HepG2 (cell line): ENCODE measurements around the gene ATP9B. TPM values are rescaled to one million over a fixed set of nuclear protein-coding genes. Genes with fewer than 3 reads are reported as not detected.

ENCODE experiments used
- ATAC-seq: fragments of 200-7000 bp; cut with Tn5 transposase; 3 replicates; pipeline ENCODE4 v1.9.1; 2020; ENCODE audit warnings: mild to moderate bottlenecking, moderate library complexity
- BruUV-seq: library from RNA; stranded (reverse); fragments of 400-500 nt; replicated peaks from 2 replicates; lab custom pipeline; 2021; lab: Mats Ljungman, UMichigan
- CTCF ChIA-PET: fragments of 300-600 bp; formaldehyde crosslinking; extraction: SDS; loops from one replicate; lab custom pipeline; 2021; ENCODE audit warnings: low total read pairs, inconsistent platforms, low intra/inter-chr PET ratio; lab: Yijun Ruan, JAX
- POLR2A ChIA-PET: fragments of 350-600 bp; sonication (Branson Sonifier 250); formaldehyde crosslinking; loops from one replicate; lab custom pipeline; 2020; ENCODE audit warnings: antibody characterized with exemption, inconsistent platforms; lab: Yijun Ruan, JAX
- DNase-seq: peaks from one replicate; pipeline ENCODE4 v3.0.0-alpha.2; 2015; ENCODE audit warnings: low spot score
- FAIRE-seq: peaks from 3 replicates; lab custom pipeline; 2011; peaks lifted over from hg19 to GRCh38; lab: Jason Lieb, UNC
- H2AFZ ChIP-seq: one replicate; pipeline ENCODE4 v1.6.1; 2011; ENCODE audit warnings: low read length, inconsistent platforms
- H3K27ac ChIP-seq: fragments of 300-600 bp; 3 replicates; pipeline ENCODE4 v1.8.0; 2011; ENCODE audit warnings: mixed run types, mild to moderate bottlenecking, mixed read lengths, low read length, inconsistent platforms; ENCODE audit not compliant: insufficient read depth; ENCODE audit errors: extremely low read length
- H3K27me3 ChIP-seq, 2 experiments: fragments of 200-600 bp in 1 of 2; 2 replicates in 1 of 2; 3 replicates in 1 of 2; pipeline versions ENCODE4 v1.6.0 to v1.8.0; 2011; ENCODE audit warnings: low read length in 2 of 2, mild to moderate bottlenecking in 2 of 2, moderate library complexity in 2 of 2, inconsistent platforms in 1 of 2; ENCODE audit not compliant: insufficient read depth in 2 of 2, control insufficient read depth in 1 of 2
- H3K36me3 ChIP-seq, 2 experiments: fragments of 200-600 bp in 1 of 2; replicated peaks in 1 of 2; 2 replicates in 1 of 2; 3 replicates in 1 of 2; pipeline versions ENCODE4 v1.5.1 to v1.8.0; 2011; ENCODE audit warnings: low read length in 2 of 2, inconsistent platforms in 1 of 2; ENCODE audit not compliant: insufficient read depth in 2 of 2, control insufficient read depth in 1 of 2
- H3K4me1 ChIP-seq: 2 replicates; pipeline ENCODE4 v1.5.1; 2012; ENCODE audit warnings: low read length, inconsistent platforms; ENCODE audit not compliant: insufficient read depth
- H3K4me2 ChIP-seq: 2 replicates; pipeline ENCODE4 v1.6.0; 2011; ENCODE audit warnings: low read depth, low read length, inconsistent platforms
- H3K4me3 ChIP-seq, 3 experiments: fragments of 200-600 bp in 1 of 3; sonication (generic), shearing (Covaris generic) in 1 of 3; replicated peaks in 1 of 3; 2 replicates each; pipeline ENCODE4 v1.5.1; 2011 to 2016; ENCODE audit warnings: low read length in 3 of 3, inconsistent platforms in 2 of 3, low read depth in 2 of 3, mild to moderate bottlenecking in 2 of 3, control low read depth in 1 of 3, mixed read lengths in 1 of 3; ENCODE audit not compliant: insufficient read depth in 1 of 3
- H3K79me2 ChIP-seq: one replicate; pipeline ENCODE4 v1.6.1; 2011; ENCODE audit warnings: low read length, inconsistent platforms; ENCODE audit not compliant: insufficient read depth
- H3K9ac ChIP-seq: 2 replicates; pipeline ENCODE4 v1.6.0; 2011; ENCODE audit warnings: mild to moderate bottlenecking, low read depth, low read length, inconsistent platforms; ENCODE audit not compliant: insufficient read depth
- H3K9me3 ChIP-seq: 2 replicates; pipeline ENCODE4 v1.5.1; 2012; ENCODE audit warnings: mild to moderate bottlenecking, low read length
- H4K20me1 ChIP-seq: 2 replicates; pipeline ENCODE4 v1.6.0; 2011; ENCODE audit warnings: inconsistent platforms, mild to moderate bottlenecking, low read length, moderate library complexity; ENCODE audit not compliant: insufficient read depth
- EZH2 ChIP-seq: conservative IDR thresholded peaks from 2 replicates; pipeline ENCODE4 v1.6.1; 2012; ENCODE audit warnings: mild to moderate bottlenecking, low read depth, low read length, moderate library complexity
- GFI1 ChIP-seq: sonication (generic); formaldehyde crosslinking; IDR thresholded peaks from 2 replicates; pipeline ENCODE4 v1.5.0; 2020; ENCODE audit warnings: missing genetic modification reagents, mild to moderate bottlenecking, borderline replicate concordance
- KDM5A ChIP-seq: fragments of 200-600 bp; sonication (generic); IDR thresholded peaks from 2 replicates; pipeline ENCODE4 v1.7.0; 2018; ENCODE audit warnings: antibody characterized with exemption, mild to moderate bottlenecking, low read length, borderline replicate concordance
- NCOR1 ChIP-seq: fragments of 200-600 bp; sonication (generic); IDR thresholded peaks from 2 replicates; pipeline ENCODE4 v1.7.0; 2017; ENCODE audit warnings: antibody characterized with exemption, low read length, borderline replicate concordance
- SOX6 ChIP-seq, 2 experiments: fragments of 450-650 bp in 1 of 2; sonication (generic) in 1 of 2; formaldehyde crosslinking in 1 of 2; IDR thresholded peaks; 2 replicates each; pipeline versions ENCODE4 v1.4.0 to v1.6.1; 2017 to 2020; ENCODE audit warnings: antibody characterized with exemption in 1 of 2, mild to moderate bottlenecking in 1 of 2, missing genetic modification reagents in 1 of 2
- TOE1 ChIP-seq: sonication (generic); formaldehyde crosslinking; IDR thresholded peaks from 2 replicates; pipeline ENCODE4 v1.4.0; 2020; ENCODE audit warnings: mild to moderate bottlenecking, missing genetic modification reagents
- ZFYVE20 ChIP-seq: sonication (generic); formaldehyde crosslinking; IDR thresholded peaks from 2 replicates; pipeline ENCODE4 v1.8.0; 2023; ENCODE audit warnings: low read depth, mild to moderate bottlenecking, moderate library complexity, missing genetic modification reagents, borderline replicate concordance
- ZNF44 ChIP-seq: sonication (generic); formaldehyde crosslinking; IDR thresholded peaks from 2 replicates; pipeline ENCODE4 v1.5.1; 2020; ENCODE audit warnings: mild to moderate bottlenecking, missing genetic modification reagents
- ZNF547 ChIP-seq: sonication (generic); formaldehyde crosslinking; IDR thresholded peaks from 2 replicates; pipeline ENCODE4 v1.5.1; 2020; ENCODE audit warnings: mild to moderate bottlenecking, missing genetic modification reagents
- ZNF672 ChIP-seq: sonication (generic); formaldehyde crosslinking; IDR thresholded peaks from 2 replicates; pipeline ENCODE4 v1.8.1; 2022; ENCODE audit warnings: missing genetic modification reagents
- WGBS: methylation state at CpG from one replicate; pipeline ENCODE4 v1.1.6; 2017; ENCODE audit warnings: low lambda C conversion rate; 5-methylcytosine and 5-hydroxymethylcytosine counted together
- in situ Hi-C: cut with HindIII; loops from 2 replicates; pipeline ENCODE4 v1.10.0; 2017; ENCODE audit warnings: low pct_unique_long_range_greater_than_20kb; ENCODE audit not compliant: extremely low pct_ligation_motif_present
- intact Hi-C: fragments of 100-400 bp; cut with micrococcal nuclease; formaldehyde crosslinking; loops from one replicate; pipeline ENCODE4 v1.10.0; 2022; ENCODE audit not compliant: unreplicated experiment
- polyA plus RNA-seq, 8 experiments: library from polyadenylated mRNA; depleted of rRNA in 3 of 8; stranded (reverse) in 7 of 8; unstranded in 1 of 8; fragments of >200 nt; fragmentation: Illumina TruSeq in 4 of 8; extraction: Trizol in 4 of 8; gene quantifications; 2 replicates each; pipeline versions ENCODE4 v1.2.1 to v1.2.3, GENCODE V29; 2011 to 2016; ENCODE audit warnings: low read depth in 4 of 8, missing spikeins in 1 of 8, mixed read lengths in 1 of 8; ENCODE audit not compliant: insufficient read depth in 1 of 8
- total RNA-seq, 5 experiments: library from RNA; depleted of rRNA; stranded (reverse); fragments of >200 nt; fragmentation: Illumina TruSeq; extraction: Trizol; gene quantifications; 2 replicates each; pipeline ENCODE4 v1.2.3, GENCODE V29; 2016; ENCODE audit warnings: low read depth in 1 of 5
- TF ChIP-seq, protein P1 (sequence below): IDR thresholded peaks from 2 replicates; pipeline ENCODE4 v1.6.1; 2018; ENCODE audit warnings: missing genetic modification reagents
- TF ChIP-seq, protein P2 (sequence below): sonication (generic); formaldehyde crosslinking; IDR thresholded peaks from 2 replicates; pipeline ENCODE4 v1.4.0; 2020; ENCODE audit warnings: missing genetic modification reagents
- TF ChIP-seq, protein P3 (sequence below): sonication (generic); formaldehyde crosslinking; IDR thresholded peaks from 2 replicates; pipeline ENCODE4 v1.4.0; 2020; ENCODE audit warnings: missing genetic modification reagents

The ATP9B gene
- total and polyA plus RNA-seq, 2 of the 13 experiments (the other 11 are each of a cell fraction or from before 2014, with no cell fraction given) = 10.8 to 11.3 TPM

DNA sequence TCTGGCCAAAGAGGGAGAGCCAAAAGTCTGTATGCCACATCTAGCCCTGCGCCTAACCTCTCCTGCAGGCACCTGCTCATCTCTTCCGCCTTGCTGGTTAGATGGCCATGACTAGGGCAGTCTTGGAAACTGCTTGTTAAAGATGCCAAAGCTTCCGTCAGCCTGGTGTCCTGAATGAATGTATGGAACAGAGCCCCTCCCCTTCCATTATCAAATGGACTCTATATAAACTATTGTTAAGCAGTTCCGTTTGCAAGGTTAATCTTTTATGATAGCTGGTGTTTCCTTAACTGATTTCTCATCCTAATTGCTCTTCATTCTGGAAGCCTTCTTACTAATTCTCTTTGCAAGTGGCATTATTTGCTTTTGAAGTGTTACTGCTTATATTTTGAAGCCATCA, 87.1 kb downstream of the ATP9B start:
- Histone ChIP-seq H3K79me2 (no peaks in the 10 kb centered on the region), H3K4me3 (no peak overlapping the region), H2AFZ (no peak overlapping the region), H3K4me2 (no peak overlapping the region), H3K36me3 (peaks cover 0 to 4% of the 10 kb centered on the region in 2 experiments; a peak in 1 of 5 replicates), H3K4me1 (peaks cover 12% of the 10 kb centered on the region), H3K9me3 (no peaks in the 10 kb centered on the region), H3K27ac (no peak overlapping the region), H3K27me3 (no peaks in the 10 kb centered on the region), H4K20me1 (no peaks in the 10 kb centered on the region), H3K9ac (no peak overlapping the region)
- POLR2A ChIA-PET = no interaction called here
- TF ChIP-seq ZNF672 (CRISPR knock-in tag) = no peak
- TF ChIP-seq ZFYVE20 = no peak
- TF ChIP-seq ZNF547 = no peak
- TF ChIP-seq EZH2 = no peak
- no peak for TF ChIP-seq SOX6 (IDR thresholded peaks at IDR 0.05)
- no peak for TF ChIP-seq SOX6 (CRISPR knock-in tag; IDR thresholded peaks at IDR 0.05)
- TF ChIP-seq NCOR1 = no peak
- TF ChIP-seq ZNF44 (CRISPR knock-in tag) = no peak
- TF ChIP-seq, protein P1, sequence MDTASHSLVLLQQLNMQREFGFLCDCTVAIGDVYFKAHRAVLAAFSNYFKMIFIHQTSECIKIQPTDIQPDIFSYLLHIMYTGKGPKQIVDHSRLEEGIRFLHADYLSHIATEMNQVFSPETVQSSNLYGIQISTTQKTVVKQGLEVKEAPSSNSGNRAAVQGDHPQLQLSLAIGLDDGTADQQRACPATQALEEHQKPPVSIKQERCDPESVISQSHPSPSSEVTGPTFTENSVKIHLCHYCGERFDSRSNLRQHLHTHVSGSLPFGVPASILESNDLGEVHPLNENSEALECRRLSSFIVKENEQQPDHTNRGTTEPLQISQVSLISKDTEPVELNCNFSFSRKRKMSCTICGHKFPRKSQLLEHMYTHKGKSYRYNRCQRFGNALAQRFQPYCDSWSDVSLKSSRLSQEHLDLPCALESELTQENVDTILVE = no peak
- no peak; the same call in 2 of the 3 replicates for ATAC-seq
- no peak for DNase-seq
- FAIRE-seq = no peak
- in situ Hi-C loops (no loop called here), intact Hi-C loops (no loop called here)
- CTCF ChIA-PET = no interaction called here
- WGBS = 95% methylated on average over 4 of the region's 4 CpGs
- no TSS peak for BruUV-seq

DNA sequence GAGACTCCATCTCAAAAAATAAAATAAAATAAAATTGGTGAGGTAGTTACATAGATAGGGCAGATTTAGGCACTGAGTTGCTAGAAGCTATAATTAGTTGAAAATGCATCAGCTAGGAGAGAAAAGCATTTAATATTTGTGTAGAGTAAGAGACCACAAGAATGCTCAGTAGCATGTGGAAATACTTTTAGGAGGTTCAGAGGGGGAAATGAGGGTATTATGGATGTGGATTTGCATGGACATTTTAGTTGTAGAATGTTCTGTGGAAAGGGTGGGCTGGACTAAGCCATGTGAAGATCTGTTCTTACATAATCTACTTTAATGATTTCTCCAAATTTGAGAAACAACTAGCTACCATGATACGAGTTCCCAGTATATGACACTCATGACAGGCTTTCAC, 95.5 kb downstream of the ATP9B start:
- BruUV-seq = no TSS peak
- Histone ChIP-seq H3K36me3 (peaks cover 6 to 8% of the 10 kb centered on the region in 2 experiments; a peak in 1 of 5 replicates), H3K9me3 (no peaks in the 10 kb centered on the region), H3K4me2 (no peak overlapping the region), H3K9ac (no peak overlapping the region), H2AFZ (no peak overlapping the region), H3K79me2 (no peaks in the 10 kb centered on the region), H3K27ac (no peak overlapping the region), H3K27me3 (no peaks in the 10 kb centered on the region), H3K4me3 (no peak overlapping the region), H4K20me1 (no peaks in the 10 kb centered on the region), H3K4me1 (0 out of 2 replicates have a peak, but pooled peaks cover 1% of the 10 kb centered on the region)
- 100% methylated on average over 1 of the region's 1 CpG for WGBS
- intact Hi-C loops = no loop called here
- ATAC-seq (no peak), FAIRE-seq (no peak), DNase-seq (no peak)
- in situ Hi-C loops = no loop called here
- POLR2A ChIA-PET = no interaction called here
- CTCF ChIA-PET = no interaction called here
- TF ChIP-seq, protein P2, sequence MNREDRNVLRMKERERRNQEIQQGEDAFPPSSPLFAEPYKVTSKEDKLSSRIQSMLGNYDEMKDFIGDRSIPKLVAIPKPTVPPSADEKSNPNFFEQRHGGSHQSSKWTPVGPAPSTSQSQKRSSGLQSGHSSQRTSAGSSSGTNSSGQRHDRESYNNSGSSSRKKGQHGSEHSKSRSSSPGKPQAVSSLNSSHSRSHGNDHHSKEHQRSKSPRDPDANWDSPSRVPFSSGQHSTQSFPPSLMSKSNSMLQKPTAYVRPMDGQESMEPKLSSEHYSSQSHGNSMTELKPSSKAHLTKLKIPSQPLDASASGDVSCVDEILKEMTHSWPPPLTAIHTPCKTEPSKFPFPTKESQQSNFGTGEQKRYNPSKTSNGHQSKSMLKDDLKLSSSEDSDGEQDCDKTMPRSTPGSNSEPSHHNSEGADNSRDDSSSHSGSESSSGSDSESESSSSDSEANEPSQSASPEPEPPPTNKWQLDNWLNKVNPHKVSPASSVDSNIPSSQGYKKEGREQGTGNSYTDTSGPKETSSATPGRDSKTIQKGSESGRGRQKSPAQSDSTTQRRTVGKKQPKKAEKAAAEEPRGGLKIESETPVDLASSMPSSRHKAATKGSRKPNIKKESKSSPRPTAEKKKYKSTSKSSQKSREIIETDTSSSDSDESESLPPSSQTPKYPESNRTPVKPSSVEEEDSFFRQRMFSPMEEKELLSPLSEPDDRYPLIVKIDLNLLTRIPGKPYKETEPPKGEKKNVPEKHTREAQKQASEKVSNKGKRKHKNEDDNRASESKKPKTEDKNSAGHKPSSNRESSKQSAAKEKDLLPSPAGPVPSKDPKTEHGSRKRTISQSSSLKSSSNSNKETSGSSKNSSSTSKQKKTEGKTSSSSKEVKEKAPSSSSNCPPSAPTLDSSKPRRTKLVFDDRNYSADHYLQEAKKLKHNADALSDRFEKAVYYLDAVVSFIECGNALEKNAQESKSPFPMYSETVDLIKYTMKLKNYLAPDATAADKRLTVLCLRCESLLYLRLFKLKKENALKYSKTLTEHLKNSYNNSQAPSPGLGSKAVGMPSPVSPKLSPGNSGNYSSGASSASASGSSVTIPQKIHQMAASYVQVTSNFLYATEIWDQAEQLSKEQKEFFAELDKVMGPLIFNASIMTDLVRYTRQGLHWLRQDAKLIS (CRISPR knock-in tag) = no peak
- TF ChIP-seq, protein P3, sequence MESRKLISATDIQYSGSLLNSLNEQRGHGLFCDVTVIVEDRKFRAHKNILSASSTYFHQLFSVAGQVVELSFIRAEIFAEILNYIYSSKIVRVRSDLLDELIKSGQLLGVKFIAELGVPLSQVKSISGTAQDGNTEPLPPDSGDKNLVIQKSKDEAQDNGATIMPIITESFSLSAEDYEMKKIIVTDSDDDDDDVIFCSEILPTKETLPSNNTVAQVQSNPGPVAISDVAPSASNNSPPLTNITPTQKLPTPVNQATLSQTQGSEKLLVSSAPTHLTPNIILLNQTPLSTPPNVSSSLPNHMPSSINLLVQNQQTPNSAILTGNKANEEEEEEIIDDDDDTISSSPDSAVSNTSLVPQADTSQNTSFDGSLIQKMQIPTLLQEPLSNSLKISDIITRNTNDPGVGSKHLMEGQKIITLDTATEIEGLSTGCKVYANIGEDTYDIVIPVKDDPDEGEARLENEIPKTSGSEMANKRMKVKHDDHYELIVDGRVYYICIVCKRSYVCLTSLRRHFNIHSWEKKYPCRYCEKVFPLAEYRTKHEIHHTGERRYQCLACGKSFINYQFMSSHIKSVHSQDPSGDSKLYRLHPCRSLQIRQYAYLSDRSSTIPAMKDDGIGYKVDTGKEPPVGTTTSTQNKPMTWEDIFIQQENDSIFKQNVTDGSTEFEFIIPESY = no peak
- no peak for TF ChIP-seq TOE1 (CRISPR knock-in tag)
- TF ChIP-seq KDM5A = no peak
- no peak for TF ChIP-seq GFI1 (CRISPR knock-in tag)
